Stimulated activated CD4-positive, alpha-beta T cell treated with anti-CD3 and anti-CD28 coated beads, Interleukin-1b, Interleukin-23, amount 100 ng/mL, for 1 hour (primary cell): ENCODE results near the gene NKX2-3.

Experiments used
- DNase-seq, 2 donors: peaks; one replicate each; pipeline ENCODE4 v3.0.0-alpha.2; 2020; ENCODE audit warnings: low read depth in 2 of 2

Gene NKX2-3

GRCh38 chr10:99537989-99538917, 5.5 kb downstream of the NKX2-3 start:
- DNase-seq, result no peak

DNA sequence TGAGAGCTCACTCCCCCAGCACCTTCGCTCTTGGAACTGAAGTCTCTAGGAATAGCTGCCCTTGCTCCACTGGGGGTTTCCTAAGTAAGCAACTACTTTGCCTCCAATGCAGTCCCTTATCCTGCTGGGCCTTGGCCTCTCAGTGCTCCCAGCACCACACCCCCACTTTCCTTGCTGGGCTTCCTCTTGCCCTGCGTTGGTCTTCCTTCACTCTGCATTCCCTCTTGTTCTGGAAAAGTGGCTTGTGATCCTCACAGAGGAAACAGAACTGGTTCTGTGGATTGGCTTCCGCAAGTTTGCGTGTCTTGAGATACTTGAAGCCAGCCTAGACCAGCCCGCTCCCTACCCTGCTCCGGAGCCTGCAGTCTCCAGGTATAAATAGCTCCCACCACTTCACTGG, 6.4 kb downstream of the NKX2-3 start:
- DNase-seq, result no peak

DNA sequence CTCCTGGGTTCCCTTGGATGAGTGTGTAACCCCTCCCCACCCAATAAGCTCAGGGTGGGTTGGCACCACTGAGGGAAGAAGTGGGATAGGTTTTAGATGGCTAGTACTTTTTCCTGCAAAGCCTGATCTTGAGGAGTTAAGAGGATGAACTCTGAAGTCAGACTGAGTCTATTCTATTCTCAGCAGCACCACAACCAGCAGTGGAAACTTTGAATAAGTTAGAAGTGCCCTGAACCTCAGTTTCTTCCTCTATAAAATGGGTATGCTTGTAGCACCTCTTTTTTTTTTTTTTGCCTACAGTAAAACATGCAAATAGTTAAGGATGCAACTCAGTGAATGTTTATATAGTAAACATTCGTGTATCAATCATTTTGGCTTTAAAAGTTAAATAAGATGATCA, 7.1 kb downstream of the NKX2-3 start:
- DNase-seq, result no peak

DNA sequence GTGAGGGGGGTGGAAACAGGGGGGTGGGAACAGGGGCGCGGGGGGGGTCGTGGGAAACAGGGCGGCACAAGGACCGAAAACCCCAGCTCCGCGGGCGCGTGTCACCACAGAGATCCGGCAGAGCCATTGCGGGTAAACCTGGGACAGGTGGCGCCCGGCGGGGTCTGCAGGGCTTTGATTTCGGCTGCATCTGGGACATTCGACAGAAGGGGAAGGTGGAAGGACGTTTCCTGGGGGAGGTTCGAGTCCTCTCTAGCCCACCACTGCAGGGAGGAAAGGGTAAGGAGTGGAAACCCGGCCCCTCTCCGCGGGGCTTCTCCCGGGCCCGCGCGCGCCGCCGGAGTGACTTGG, 7.5 kb downstream of the NKX2-3 start:
- DNase-seq, result no peak

DNA sequence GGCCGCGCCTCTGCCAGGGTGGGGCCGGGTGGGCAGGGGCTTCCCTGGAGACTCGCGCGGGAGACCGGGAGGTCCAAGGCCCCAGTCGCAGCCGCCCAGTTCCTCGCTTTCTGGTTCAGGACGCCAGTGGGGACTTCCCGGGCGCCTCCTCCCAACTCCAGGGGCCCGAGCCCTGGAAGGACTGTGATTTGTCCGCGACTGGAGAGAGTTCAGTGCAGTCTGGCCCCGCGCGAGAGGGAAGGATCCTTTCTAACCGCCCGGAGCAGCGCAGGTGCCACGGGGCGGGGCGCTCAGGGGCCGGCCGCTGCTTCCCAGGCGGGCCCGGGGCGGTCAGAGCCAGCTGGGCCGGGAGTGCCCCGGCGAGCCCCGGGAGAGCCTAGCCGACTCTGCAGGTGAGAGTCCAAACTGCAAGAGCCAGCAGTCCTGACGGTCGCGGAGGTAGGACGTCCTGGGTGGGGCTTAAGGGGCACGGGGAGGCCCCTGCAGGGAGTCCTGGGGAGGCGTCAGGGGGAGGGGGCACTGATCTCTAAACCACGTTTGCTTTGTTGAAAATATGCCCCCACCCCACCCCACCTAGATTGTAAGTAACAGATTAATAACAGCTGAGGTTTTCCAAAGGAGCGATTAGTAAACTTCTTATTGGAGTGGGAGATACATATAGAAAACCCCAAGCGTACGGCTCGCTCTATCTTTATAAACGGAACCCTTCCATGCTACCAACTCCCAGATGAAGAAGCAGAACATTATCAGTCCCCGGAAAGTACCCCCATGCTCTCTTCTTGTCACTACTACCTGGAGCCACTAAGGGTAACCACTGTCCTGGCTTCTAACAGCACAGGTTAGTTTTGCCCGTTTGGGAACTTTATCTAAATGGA, 8.2 kb downstream of the NKX2-3 start:
- no peak for DNase-seq

- DNase-seq, result no peak
Measured at GRCh38 chr10:99544322-99544721, 11.6 kb downstream of the NKX2-3 start.

DNA sequence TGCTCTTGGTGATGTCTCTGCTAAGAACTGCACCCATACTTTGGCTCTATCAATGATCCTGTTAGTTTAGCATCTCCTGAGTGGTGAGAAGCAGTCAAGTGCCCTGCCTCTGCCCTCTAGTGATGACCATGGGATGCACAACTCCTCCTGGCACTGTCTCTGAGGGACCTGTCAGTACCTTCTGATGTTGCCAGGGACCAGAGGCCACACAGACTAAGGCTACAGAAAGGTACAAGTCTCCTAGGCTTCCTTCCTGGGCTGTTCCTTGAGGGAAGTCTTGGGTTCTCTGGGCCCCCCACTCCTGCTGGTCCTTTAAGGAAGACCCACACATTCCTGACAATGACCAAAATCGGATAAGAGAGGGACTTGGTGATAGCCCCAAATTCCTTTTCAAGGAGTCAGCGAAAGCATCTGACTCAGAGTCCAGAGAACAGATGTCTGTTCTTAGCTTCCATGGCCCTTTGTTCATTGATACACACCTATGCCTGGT, 15.3 kb downstream of the NKX2-3 start:
- no peak for DNase-seq

GRCh38 chr10:99551158-99551557, 18.4 kb downstream of the NKX2-3 start:
- no peak for DNase-seq

GRCh38 chr10:99551616-99552015, 18.9 kb downstream of the NKX2-3 start:
- no peak for DNase-seq

GRCh38 chr10:99555371-99555770, 22.6 kb downstream of the NKX2-3 start:
- no peak for DNase-seq

- no peak for DNase-seq
Measured at GRCh38 chr10:99555825-99556523, 23.2 kb downstream of the NKX2-3 start.

DNA sequence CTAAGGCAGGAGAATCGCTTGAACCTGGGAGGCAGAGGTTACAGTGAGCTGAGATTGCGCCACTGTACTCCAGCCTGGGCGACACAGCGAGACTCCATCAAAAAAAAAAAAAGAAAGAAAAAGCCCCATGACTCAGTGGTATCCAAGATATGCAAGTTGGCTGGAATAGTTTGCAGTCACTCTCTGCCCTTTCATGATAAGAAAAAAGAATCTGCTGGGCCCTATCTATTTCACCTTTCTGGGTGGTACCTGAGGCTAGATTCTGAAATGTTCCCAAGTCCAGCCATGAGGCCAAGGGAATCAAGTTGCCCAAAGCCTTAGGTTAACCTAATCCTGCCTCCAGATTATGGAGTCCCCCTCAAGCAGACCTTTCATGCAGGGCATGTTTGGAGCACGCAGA, 24.3 kb downstream of the NKX2-3 start:
- no peak for DNase-seq

GRCh38 chr10:99558708-99559107, 26.0 kb downstream of the NKX2-3 start:
- no peak for DNase-seq

DNA sequence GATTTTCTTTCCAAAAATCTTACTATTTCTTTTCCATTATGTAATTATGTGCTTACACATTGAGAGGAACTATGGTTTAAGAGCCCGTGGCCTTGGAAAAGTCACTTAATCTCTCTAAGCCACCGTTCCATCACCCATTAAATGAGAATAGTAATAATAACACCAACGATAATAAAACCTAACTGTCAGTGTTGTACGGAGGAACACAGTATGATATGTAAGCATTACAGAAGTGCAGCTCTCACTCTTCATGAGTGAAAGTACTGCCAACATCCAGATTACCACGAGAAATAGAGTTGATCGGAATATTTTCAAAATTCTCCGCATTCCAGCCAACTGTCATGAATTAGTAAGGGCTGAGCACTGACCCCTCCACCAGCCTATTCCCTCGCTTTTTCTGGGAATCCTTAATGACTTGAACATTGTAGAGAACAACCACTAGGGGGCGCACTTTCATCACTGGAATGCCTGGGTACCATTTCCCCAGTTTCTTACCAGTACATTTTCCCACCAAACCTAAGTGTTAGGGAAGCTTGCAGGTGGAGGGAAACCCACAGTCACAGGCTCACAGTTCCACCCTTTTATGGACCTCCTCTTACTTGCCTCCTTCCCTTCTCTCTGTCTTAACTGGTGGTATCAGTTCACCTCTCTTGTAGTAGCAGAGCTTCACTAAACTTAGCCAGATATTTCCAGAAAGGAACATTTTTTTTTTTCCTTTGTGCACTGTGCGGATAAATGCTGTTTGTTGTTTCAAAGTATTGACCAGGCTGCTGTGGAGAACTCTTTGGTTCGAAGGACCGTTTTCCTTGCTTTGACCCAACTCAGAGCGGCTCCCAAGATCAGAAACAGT, 27.8 kb downstream of the NKX2-3 start:
- DNase-seq, result no peak

- no peak for DNase-seq
Measured at GRCh38 chr10:99562631-99563030, 29.9 kb downstream of the NKX2-3 start.

DNA sequence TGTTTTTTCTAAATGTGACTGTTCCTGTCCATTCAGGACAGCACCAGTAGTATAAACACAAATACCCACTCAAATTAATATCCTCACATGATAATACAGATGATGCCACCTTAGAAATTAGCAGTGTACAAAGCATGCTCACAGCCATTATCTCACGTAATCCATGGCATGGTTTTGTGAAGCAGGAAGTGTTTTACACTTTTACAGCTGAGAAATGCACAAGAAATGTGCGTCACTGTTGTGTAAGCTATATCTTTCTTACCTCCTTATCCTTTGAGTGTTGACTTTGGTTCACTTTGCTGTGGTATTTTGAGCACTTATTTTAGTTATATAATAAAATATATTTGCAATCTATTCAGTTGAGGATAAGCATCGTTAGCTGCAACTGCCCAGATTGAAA, 31.6 kb downstream of the NKX2-3 start:
- no peak for DNase-seq

- no peak for DNase-seq
Measured at GRCh38 chr10:99565166-99565565, 32.4 kb downstream of the NKX2-3 start.

DNA sequence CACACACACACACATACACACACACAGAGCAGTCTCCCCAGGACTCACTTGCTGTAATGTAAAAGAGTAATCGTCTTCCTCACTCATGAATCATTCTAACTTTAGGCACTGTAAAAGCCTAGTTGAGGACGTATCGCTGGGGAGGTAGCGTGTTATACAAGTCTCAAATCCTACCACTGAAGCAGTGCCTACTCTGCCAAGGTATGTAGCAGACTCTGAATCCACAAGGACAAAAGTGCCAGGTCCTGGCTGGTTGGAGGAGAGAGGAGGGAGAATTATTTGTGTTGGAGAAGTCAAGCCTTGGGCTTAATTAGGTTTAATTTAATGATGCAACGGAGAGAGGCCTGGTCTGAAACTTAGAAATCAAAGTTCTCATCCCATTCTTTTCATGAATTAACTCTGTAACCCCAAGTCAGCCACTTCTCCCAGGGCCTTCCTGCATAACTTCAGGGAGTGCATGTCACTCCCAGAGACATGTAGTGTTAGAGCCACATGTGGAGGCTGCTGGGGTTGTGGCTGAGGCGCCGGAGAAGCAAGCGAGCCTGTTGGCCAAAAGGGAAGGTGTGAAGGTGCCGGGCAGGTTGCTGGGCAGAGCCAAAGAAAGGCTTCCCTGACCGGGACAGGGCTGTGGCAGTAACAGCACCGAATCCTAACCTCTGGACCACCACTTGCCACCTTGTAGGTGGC, 36.7 kb downstream of the NKX2-3 start:
- DNase-seq, result no peak

GRCh38 chr10:99569961-99570360, 37.2 kb downstream of the NKX2-3 start:
- DNase-seq, result no peak

GRCh38 chr10:99571816-99572215, 39.1 kb downstream of the NKX2-3 start:
- DNase-seq, result no peak

DNA sequence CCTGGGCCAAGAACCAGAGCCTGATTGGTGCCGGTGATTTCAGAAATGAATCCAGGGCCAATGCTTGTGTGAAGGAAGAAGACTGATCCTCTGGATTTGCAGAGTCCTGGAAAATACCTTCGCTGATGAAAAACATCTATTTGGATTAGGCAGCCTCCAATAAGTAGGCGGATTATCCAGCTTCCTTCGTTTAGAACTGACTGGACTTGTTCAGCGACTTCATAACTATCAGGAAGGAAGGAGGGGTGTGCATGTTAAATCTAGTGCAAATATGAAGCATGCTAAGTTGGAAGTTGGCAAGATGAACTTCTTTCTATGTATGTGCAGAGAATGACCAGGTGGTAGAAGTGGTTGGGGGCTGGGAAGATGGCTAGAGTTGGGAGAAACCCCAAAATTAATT, 41.0 kb downstream of the NKX2-3 start:
- DNase-seq, result no peak
